Breast epithelium (tissue), 4 donors: ENCODE data around the gene SYT7. TPM values are rescaled to one million over a fixed set of nuclear protein-coding genes. Genes with fewer than 3 reads are reported as not detected.

Source experiments
- DNase-seq, 2 donors: peaks; one replicate each; pipeline ENCODE4 v3.0.0-alpha.2; 2019; ENCODE audit warnings: low spot score in 2 of 2
- H3K27ac ChIP-seq, 2 donors: fragments of 200-600 bp; sonication (generic) in 1 of 2; one replicate each; pipeline ENCODE4 v1.5.1; 2016 to 2019; ENCODE audit warnings: mild to moderate bottlenecking in 1 of 2
- H3K27me3 ChIP-seq, 2 donors: fragments of 200-600 bp; sonication (generic) in 1 of 2; one replicate each; pipeline versions ENCODE4 v1.5.1 to v1.6.0; 2017 to 2019; ENCODE audit warnings: control low read depth in 1 of 2, mild to moderate bottlenecking in 1 of 2
- H3K36me3 ChIP-seq: fragments of 200-600 bp; one replicate; pipeline ENCODE4 v1.5.1; 2019
- H3K4me1 ChIP-seq, 2 donors: fragments of 200-600 bp; sonication (generic); one replicate each; pipeline ENCODE4 v1.5.1; 2016 to 2019; ENCODE audit warnings: control low read depth in 1 of 2
- H3K4me3 ChIP-seq, 3 donors: fragments of 200-600 bp; sonication (generic); 1 replicate in 2 of 3; 2 replicates in 1 of 3; pipeline ENCODE4 v1.5.1; 2016 to 2019; ENCODE audit warnings: mild to moderate bottlenecking in 3 of 3, moderate library complexity in 2 of 3
- H3K9me3 ChIP-seq, 2 donors: fragments of 200-600 bp; sonication (generic) in 1 of 2; one replicate each; pipeline ENCODE4 v1.5.1; 2016 to 2019; ENCODE audit warnings: control low read depth in 1 of 2
- CTCF ChIP-seq, 3 donors: fragments of 450-650 bp; IDR thresholded peaks; one replicate each; pipeline ENCODE4 v1.5.1; 2016 to 2017; ENCODE audit warnings: antibody characterized with exemption in 3 of 3, mild to moderate bottlenecking in 3 of 3, moderate library complexity in 3 of 3
- POLR2A ChIP-seq: fragments of 450-650 bp; IDR thresholded peaks from one replicate; pipeline ENCODE4 v1.6.1; 2016; ENCODE audit warnings: antibody characterized with exemption, mild to moderate bottlenecking, moderate library complexity
- POLR2AphosphoS5 ChIP-seq, 3 donors: sonication (generic); formaldehyde crosslinking; IDR thresholded peaks; one replicate each; pipeline ENCODE4 v1.6.1; 2017; ENCODE audit warnings: antibody characterized with exemption in 3 of 3
- intact Hi-C: fragments of 100-400 bp; cut with DNase I; formaldehyde crosslinking; loops from one replicate; pipeline ENCODE4 v1.15.1; 2023; ENCODE audit warnings: low total_unique reads
- total RNA-seq, 3 donors: library from RNA; depleted of rRNA; stranded (reverse); fragments of >200 nt; gene quantifications; one replicate each; pipeline ENCODE4 v1.1.0, GENCODE V29; 2016

Gene SYT7
- total RNA-seq, 3 donors from 2014 or later, result 1.9 to 11.7 (median 10.8) TPM

- H3K27ac ChIP-seq, result no peak overlapping the region
- DNase-seq, result no peak
- no peaks in the 10 kb centered on the region for H3K9me3 ChIP-seq
- no peaks in the 10 kb centered on the region for H3K36me3 ChIP-seq
- no peak for TF ChIP-seq POLR2A
- no peak for TF ChIP-seq CTCF (IDR thresholded peaks at IDR 0.05)
- no peak for TF ChIP-seq POLR2AphosphoS5 (IDR thresholded peaks at IDR 0.05)
- H3K4me3 ChIP-seq, result no peak overlapping the region
- H3K27me3 ChIP-seq, result no peaks in the 10 kb centered on the region
- intact Hi-C loops, result no loop called here
- H3K4me1 ChIP-seq, result no peaks in the 10 kb centered on the region
Measured at GRCh38 chr11:61524446-61524845, 56.4 kb downstream of the SYT7 start.

- Histone ChIP-seq H3K27me3 (no peaks in the 10 kb centered on the region), H3K27ac (no peak overlapping the region)
- intact Hi-C loops, result no loop called here
Measured at GRCh38 chr11:61522881-61523280, 58.0 kb downstream of the SYT7 start.

GRCh38 chr11:61518032-61518795, 62.7 kb downstream of the SYT7 start:
- H3K4me3 ChIP-seq, result no peak overlapping the region
- TF ChIP-seq POLR2A (no peak), CTCF (IDR thresholded peaks at IDR 0.05) (no peak), POLR2AphosphoS5 (IDR thresholded peaks at IDR 0.05) (no peak)
- peaks cover 7 to 12% of the 10 kb centered on the region in 2 donors for H3K4me1 ChIP-seq
- no peak for DNase-seq
- H3K27me3 ChIP-seq, result no peaks in the 10 kb centered on the region
- intact Hi-C loops, result loop anchor here (5.0 kb wide), 1 partner anchor 41 kb away; no protein-coding TSS in a partner anchor
- no peaks in the 10 kb centered on the region for H3K36me3 ChIP-seq
- H3K9me3 ChIP-seq, result no peaks in the 10 kb centered on the region
- no peak overlapping the region for H3K27ac ChIP-seq

More at GRCh38 chr11:61522881-61523280, 58.0 kb downstream of the SYT7 start:
- no peak overlapping the region for H3K4me3 ChIP-seq
- no peak for TF ChIP-seq CTCF (IDR thresholded peaks at IDR 0.05)
- no peak for TF ChIP-seq POLR2AphosphoS5 (IDR thresholded peaks at IDR 0.05)
- TF ChIP-seq POLR2A, result no peak
- no peaks in the 10 kb centered on the region for H3K36me3 ChIP-seq
- H3K9me3 ChIP-seq, result no peaks in the 10 kb centered on the region
- H3K4me1 ChIP-seq, result no peaks in the 10 kb centered on the region
- DNase-seq, result no peak

GRCh38 chr11:61516675-61517572, 64.0 kb downstream of the SYT7 start:
- DNase-seq, result no peak

More at GRCh38 chr11:61516675-61517572, 64.0 kb downstream of the SYT7 start:
- no peaks in the 10 kb centered on the region for H3K36me3 ChIP-seq
- H3K4me1 ChIP-seq, result peaks cover 7 to 14% of the 10 kb centered on the region in 2 donors
- H3K4me3 ChIP-seq, result no peak overlapping the region
- no peak overlapping the region for H3K27ac ChIP-seq
- intact Hi-C loops, result loop anchor here (5.0 kb wide), 1 partner anchor 40 kb away; no protein-coding TSS in a partner anchor
- H3K9me3 ChIP-seq, result no peaks in the 10 kb centered on the region
- TF ChIP-seq POLR2AphosphoS5 (IDR thresholded peaks at IDR 0.05) (peak in 1 of 3 donors; percentile 21), POLR2A (no peak), CTCF (IDR thresholded peaks at IDR 0.05) (peak; percentile 91 to 96 (median 94))
- no peaks in the 10 kb centered on the region for H3K27me3 ChIP-seq
